GM19023 (cell line): Measurements from ENCODE around the gene RAP1GAP.
"Not testable (repeated sequence)": the region's sequence is repeated elsewhere in the genome, so short reads cannot be mapped to it uniquely, and the experiment has no call there.

ENCODE experiments used
- ATAC-seq: cut with Tn5 transposase; IDR thresholded peaks from one replicate; pipeline ENCODE4 v1.9.1; 2021; ENCODE audit warnings: mild to moderate bottlenecking, moderate library complexity; ENCODE audit not compliant: unreplicated experiment

Gene RAP1GAP

GRCh38 chr1:21680381-21680780 lies 11.2 kb upstream of the RAP1GAP start:
- ATAC-seq: no peak

GRCh38 chr1:21677168-21677567 lies 8.0 kb upstream of the RAP1GAP start:
- no peak for ATAC-seq

- no peak for ATAC-seq
Measured at GRCh38 chr1:21674957-21675356, 5.8 kb upstream of the RAP1GAP start.

DNA sequence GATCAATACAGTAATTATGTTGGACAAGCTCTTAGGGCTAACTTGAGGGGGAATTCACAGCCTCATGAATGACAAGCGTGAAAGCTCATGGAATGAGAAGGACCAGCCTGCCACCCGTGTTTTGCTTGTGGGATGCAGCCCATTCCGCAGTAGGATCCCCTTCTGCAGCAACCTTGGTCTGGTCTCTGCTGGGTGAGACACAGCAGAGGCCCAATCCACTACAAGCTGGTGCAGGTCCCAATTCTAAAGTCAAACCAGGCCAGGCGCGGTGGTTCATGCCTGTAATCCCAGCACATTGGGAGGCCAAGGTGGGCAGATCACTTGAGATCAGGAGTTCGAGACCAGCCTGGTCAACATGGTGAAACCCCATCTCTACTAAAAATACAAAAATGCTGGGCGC lies 4.7 kb upstream of the RAP1GAP start:
- not testable (repeated sequence) for ATAC-seq

DNA sequence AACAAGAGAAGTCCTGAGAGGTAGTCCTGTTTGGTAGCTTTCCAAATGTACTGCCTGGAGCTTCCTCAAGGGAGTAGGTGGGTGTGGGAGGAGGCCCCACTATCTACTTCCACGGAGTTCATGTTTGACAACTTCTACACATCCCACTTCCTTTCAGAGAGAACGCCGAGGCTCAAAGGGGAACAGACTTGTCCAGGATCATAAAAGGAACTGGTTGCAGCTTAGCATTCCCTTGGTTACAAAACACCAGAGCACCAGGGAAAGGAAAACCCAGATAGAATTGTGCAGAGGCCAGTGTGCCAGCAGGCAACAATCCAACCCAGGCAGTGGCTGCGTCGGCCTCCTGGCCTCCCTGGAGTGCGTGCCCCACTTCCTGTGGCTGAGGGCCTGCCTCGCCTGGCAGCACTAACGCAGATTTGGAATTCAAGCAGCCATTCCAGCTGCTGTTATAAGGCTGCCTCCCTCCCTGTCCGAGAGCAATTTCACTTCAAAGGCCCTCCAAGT lies 4.2 kb upstream of the RAP1GAP start:
- ATAC-seq: no peak

GRCh38 chr1:21672478-21673276 lies 3.5 kb upstream of the RAP1GAP start:
- ATAC-seq: no peak

DNA sequence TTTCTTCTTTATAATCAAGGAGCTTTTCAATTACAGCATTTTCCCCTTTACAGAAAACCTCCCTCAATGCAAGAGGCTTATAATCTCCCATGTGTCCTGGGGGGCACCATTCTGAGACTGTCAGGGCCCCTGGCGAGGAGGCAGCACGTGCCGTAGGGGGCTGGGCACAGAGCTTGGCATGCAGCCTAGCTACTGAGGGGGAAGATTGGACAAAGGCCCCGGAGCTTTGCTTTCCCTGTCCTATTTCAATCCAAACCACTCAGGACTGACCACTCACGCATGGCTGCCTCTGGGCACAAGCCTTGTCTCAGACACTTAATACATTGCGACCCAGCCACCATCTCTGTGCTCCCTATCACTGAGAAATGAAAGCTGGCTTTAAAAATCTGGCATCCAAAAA lies 2.8 kb upstream of the RAP1GAP start:
- no peak for ATAC-seq

DNA sequence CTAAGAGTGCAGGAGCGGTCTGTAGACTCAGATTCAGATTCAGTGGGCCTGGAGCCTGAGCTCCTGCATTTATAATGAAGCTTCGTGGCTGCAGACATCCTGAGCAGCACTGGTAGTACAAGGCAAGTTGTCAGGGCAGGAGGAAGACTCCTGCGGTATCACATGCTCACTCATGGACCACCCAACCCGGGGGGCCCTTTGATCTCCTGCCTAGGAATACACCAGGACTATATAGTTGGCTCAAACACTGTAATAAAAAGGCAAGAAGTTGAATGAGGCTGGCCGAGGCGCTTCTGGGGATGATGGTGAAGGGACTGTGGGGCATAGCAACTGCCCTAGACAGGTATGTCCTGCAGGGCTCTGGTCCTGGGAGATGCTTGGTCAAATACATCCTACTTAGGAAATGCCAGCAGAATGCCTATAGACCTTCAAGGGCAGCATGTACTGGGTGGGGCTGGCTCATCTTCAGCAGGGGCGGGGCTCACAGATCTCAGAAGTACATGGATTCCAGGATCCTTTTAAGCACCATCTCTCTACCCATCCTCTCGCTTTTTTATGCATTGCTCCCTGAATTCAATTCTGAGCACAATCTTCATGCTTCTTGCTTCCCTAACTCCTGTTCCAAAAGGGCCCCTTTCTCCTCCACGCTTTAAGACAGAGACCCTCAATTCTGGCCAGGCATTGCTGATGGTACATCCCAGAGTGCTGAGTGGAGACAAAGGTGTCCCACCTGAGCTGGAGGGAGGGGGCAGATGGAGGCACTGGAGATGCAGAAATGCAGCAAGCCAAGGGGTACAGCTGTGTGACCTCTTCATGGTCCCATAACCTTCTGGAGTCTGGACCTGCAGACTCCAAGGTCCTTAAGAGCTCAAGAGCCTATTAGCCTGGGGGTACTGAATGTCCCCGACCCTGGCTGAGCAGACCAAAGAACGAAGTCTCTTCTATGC lies 2.1 kb upstream of the RAP1GAP start:
- no peak for ATAC-seq

GRCh38 chr1:21670059-21670881 lies 1.1 kb upstream of the RAP1GAP start:
- ATAC-seq: no peak

DNA sequence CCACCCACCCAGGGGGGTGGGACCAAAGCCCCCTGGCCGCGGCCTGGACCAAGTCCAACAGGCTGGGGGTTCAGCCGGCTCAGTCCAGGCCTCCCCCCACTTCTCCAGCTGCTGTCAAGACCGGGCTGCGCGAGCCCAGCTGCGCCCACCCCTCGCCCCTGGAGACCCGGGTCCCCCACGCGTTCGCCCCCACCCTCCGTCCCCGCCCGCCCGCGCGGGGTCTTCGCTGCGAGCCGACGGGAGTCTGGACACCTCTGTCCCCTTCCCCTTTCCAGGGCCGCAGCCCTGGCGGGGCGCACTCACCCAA lies 253 bp downstream of the RAP1GAP start:
- ATAC-seq: no peak

GRCh38 chr1:21668232-21668950 lies 766 bp downstream of the RAP1GAP start:
- ATAC-seq: no peak

DNA sequence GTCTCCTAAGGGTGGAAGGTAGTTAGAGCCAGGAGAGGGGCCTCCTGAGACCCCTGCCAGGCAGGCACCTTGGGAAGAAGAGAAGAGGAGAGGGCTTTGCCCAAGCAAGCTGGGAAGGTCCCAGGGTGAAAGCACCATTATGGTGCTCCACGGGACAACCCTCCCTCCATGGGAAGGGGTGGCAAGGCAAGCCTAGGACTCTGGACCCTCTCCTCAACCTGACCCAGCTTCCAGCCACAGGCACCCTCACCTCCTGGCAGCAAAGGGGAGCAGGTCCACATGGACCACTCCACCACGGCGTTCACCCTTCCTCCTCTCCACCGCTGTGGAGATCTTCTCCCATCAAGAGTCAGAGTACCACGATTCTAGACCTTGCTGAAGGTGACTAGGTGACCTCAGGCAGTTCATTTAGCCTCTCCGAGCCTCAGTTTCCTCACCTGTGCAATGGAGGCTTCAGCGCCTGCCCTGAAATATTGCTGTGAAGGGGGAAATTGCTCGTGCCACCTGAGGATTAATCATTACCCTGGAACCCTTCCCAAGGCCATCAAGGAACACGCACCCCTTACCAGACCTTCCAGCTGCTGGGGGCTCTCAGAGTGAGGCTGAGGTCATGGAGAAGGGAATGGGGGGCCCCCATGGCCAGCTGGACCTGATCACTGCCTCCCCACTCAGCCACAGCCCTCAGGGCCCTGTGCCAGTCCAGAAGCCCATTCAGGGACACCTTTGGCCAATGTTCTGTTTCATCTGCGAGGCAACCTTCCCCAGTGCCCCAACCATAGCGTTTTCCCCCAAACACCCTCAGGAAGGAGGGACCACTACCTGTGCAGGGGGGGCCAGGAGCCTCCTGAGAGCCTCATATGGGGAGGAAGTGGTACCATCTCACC lies 1.6 kb downstream of the RAP1GAP start:
- no peak for ATAC-seq

DNA sequence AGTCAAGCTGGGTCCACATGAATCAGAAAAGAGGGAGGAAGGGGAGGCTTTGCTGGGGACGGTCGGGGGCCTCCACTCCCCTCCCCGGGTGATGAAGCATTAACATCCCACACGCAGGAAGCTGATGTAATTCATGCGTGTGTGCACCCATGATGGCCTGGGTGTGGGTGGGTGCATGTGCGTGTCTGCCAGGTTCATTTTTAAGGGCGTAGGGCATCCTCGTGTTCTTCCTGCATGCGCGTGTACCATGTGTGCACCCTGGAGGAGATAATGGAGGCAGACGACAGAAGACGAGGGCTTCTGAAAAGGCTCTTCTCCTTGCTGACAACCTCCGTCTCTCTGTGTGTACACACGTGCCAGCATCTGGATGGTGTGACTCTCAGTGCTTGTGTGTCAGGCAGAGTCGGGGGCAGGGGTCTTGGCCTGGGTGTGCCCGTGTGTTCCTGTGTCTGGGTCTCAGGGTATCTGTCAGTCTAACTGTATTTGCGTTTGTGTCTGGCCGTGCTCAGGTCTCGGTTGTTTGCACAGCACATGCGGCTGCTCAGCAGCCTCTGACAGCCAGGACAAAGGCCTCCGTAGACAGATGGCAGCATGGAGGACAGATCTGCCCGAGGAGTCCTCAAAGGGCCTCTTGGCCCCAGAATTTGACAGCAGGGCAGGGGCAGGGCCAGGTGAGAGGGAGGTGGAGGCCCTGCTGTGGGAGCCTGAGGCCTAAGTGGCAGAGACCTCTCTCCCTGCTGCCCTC lies 2.4 kb downstream of the RAP1GAP start:
- ATAC-seq: no peak

DNA sequence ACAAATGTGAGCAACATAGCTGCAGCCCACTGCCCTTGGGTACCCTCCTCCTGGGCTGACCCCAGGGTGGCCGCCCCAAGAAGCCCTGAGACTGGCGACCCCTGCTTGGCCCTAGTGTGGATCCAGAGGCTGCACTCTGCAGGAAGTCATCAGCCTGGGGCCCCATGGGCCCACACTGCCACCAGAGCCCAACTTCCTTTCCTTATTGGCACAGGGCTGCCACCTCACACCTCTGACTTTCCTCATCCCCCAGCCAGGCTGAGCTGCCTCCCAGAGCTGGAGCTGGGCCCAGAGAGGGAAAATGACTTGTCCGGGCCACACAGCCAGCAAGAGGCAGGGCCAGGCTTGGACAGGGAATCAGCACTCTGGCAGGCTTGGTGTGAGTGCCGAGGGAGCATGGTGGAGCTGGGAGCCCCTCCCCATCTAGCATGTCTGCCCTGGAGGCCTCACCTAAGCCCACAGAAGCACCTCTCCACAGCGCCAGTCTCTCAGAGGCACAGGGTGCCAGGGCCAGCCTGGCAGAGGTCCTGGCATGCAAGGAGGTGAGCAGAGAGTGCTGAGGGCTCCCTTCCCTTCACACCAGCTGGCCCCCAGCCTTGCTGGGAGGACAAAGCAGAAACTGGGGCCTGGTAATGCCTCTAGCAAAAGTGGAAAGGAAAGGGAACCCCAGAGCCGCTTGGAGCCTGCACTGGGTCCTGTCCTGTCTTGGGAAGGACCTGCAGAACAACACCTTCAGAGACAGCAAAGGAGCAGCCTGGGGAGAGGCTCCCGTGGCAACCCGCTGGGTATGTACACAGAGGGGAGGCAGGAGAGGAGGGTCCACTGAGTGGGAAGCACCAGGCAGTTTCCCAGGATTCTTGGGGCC lies 3.2 kb downstream of the RAP1GAP start:
- no peak for ATAC-seq

- no peak for ATAC-seq
Measured at GRCh38 chr1:21664806-21665588, 4.2 kb downstream of the RAP1GAP start.

- ATAC-seq: no peak
Measured at GRCh38 chr1:21663951-21664805, 5.0 kb downstream of the RAP1GAP start.
